ENCODE measurements around the gene DRAP1. TPM values are rescaled to one million over a fixed set of nuclear protein-coding genes. Genes with fewer than 3 reads are reported as not detected.

The DRAP1 gene
- total RNA-seq, 1 experiment from 2014 or later: 105 TPM

GRCh38 chr11:65917077-65917433 is 2.2 kb upstream of the DRAP1 start:
- H3K9me3 Mint-ChIP-seq: no peaks in the 10 kb centered on the region; a peak in 1 of 5 replicates
- H3K4me2 ChIP-seq (ENCODE audit: insufficient read depth, insufficient read length, low read length): no peak overlapping the region
- no peak for TF ChIP-seq CTCF (conservative IDR thresholded peaks at IDR 0.05)
- no peak overlapping the region for H4K8ac ChIP-seq (replicated peaks; ENCODE audit: insufficient read length, low read depth, low read length)
- H3K56ac ChIP-seq (ENCODE audit: insufficient read length, low read depth, low read length): no peak overlapping the region
- H2AFZ ChIP-seq (ENCODE audit: low read length): no peak overlapping the region
- H3K4ac ChIP-seq (ENCODE audit: low read depth, low read length): no peak overlapping the region
- no peak for DNase-seq
- peaks cover 4% of the 10 kb centered on the region for H3K27me3 Mint-ChIP-seq (ENCODE audit: low read depth)
- no peaks in the 10 kb centered on the region for H4K20me1 ChIP-seq (ENCODE audit: control insufficient read depth, insufficient read depth, insufficient read length)
- no peaks in the 10 kb centered on the region for H3K9me3 ChIP-seq (ENCODE audit: control insufficient read depth, low read depth, low read length)
- peaks cover 0 to 11% (median 8%) of the 10 kb centered on the region in 3 experiments; a peak in 6 of 7 replicates for H3K36me3 Mint-ChIP-seq (ENCODE audit: insufficient read depth in 1 of 3, low read depth in 3 of 3)
- H3K18ac ChIP-seq (ENCODE audit: insufficient read length, low read depth, low read length): no peak overlapping the region
- peak overlapping the region; percentile 83 to 89 for H3K4me3 Mint-ChIP-seq
- H2AK5ac ChIP-seq (ENCODE audit: insufficient read length, low read length): no peak overlapping the region
- H3K27ac ChIP-seq (ENCODE audit: insufficient read length, low read depth, low read length): no peak overlapping the region
- H2BK120ac ChIP-seq (ENCODE audit: low read depth, low read length, poor library complexity, severe bottlenecking): no peak overlapping the region
- H2BK20ac ChIP-seq (ENCODE audit: low read depth, low read length, poor library complexity, severe bottlenecking): no peak overlapping the region
- no peak overlapping the region for H2BK15ac ChIP-seq (ENCODE audit: low read depth, low read length)
- no peak overlapping the region for H3K23ac ChIP-seq (ENCODE audit: insufficient read length, low read depth, low read length)
- no CpG with 5 or more reads among the region's 3 CpGs for WGBS (ENCODE audit: extremely low coverage, insufficient read length, low lambda C conversion rate)
- no peak overlapping the region for H3K9ac ChIP-seq (ENCODE audit: extremely low read depth, insufficient read length, low read length)
- H3K27me3 ChIP-seq (ENCODE audit: insufficient read depth, low read length): no peaks in the 10 kb centered on the region
- H3K14ac ChIP-seq (ENCODE audit: insufficient read depth, low read length): no peak overlapping the region
- 0 out of 7 replicates have a peak overlapping the region, but pooled peaks of 1 of the 3 experiments have one; percentile 27 for H3K27ac Mint-ChIP-seq
- H4K91ac ChIP-seq (ENCODE audit: insufficient read length, low read depth, low read length): no peak overlapping the region
- no peaks in the 10 kb centered on the region; the same call in 1 of the 2 replicates for H3K4me1 ChIP-seq (ENCODE audit: insufficient read depth, low read length)
- no peak overlapping the region for H2BK5ac ChIP-seq (ENCODE audit: insufficient read length, low read length)
- peaks cover 21 to 28% of the 10 kb centered on the region in 2 experiments for H3K4me1 Mint-ChIP-seq
- H3T11ph ChIP-seq (ENCODE audit: low read length): no peak overlapping the region
- peaks cover 11% of the 10 kb centered on the region for H3K23me2 ChIP-seq (ENCODE audit: insufficient read length, low read depth, low read length, poor library complexity, severe bottlenecking)
- no peak overlapping the region for H4K5ac ChIP-seq (ENCODE audit: insufficient read length, low read depth, low read length)
- H2BK12ac ChIP-seq (ENCODE audit: insufficient read length, low read depth, low read length): no peak overlapping the region
- H3K79me1 ChIP-seq (ENCODE audit: insufficient read depth, low read depth, low read length, poor library complexity, severe bottlenecking): no peaks in the 10 kb centered on the region
- H3K79me2 ChIP-seq (ENCODE audit: insufficient read depth, low read length): no peaks in the 10 kb centered on the region

Measured in H9 (cell line).